Measurements from ENCODE around the gene BEAN1.
"Not testable (repeated sequence)": the region's sequence is repeated elsewhere in the genome, so short reads cannot be mapped to it uniquely, and the experiment has no call there.

DNA sequence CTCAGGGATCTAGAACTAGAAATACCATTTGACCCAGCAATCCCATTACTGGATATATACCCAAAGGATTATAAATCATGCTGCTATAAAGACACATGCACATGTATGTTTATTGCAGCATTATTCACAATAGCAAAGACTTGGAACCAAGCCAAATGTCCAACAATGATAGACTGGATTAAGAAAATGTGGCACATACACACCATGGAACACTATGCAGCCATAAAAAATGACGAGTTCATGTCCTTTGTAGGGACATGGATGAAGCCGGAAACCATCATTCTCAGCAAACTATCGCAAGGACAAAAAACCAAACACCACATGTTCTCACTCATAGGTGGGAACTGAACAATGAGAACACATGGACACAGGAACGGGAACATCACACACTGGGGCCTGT lies 74.5 kb downstream of the BEAN1 start:
- TF ChIP-seq, protein P1, sequence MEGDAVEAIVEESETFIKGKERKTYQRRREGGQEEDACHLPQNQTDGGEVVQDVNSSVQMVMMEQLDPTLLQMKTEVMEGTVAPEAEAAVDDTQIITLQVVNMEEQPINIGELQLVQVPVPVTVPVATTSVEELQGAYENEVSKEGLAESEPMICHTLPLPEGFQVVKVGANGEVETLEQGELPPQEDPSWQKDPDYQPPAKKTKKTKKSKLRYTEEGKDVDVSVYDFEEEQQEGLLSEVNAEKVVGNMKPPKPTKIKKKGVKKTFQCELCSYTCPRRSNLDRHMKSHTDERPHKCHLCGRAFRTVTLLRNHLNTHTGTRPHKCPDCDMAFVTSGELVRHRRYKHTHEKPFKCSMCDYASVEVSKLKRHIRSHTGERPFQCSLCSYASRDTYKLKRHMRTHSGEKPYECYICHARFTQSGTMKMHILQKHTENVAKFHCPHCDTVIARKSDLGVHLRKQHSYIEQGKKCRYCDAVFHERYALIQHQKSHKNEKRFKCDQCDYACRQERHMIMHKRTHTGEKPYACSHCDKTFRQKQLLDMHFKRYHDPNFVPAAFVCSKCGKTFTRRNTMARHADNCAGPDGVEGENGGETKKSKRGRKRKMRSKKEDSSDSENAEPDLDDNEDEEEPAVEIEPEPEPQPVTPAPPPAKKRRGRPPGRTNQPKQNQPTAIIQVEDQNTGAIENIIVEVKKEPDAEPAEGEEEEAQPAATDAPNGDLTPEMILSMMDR (IDR thresholded peaks at IDR 0.05; ENCODE audit: borderline replicate concordance, extremely low read depth, low read length, poor library complexity, severe bottlenecking) = not testable (repeated sequence)
- not testable (repeated sequence) for TF ChIP-seq EZH2 (IDR thresholded peaks at IDR 0.05; ENCODE audit: borderline replicate concordance, low read depth, low read length, severe bottlenecking)
